WERI-Rb-1 (cell line): Measurements from ENCODE around the gene MNX1.

Experiments
- DNase-seq: peaks from one replicate; pipeline ENCODE4 v3.0.0-alpha.2; 2020
- H3K27ac ChIP-seq: fragments of 250-450 bp; sonication (Bioruptor Pico); 2 replicates; pipeline ENCODE4 v1.5.1; 2020; ENCODE audit warnings: mild to moderate bottlenecking, moderate library complexity
- H3K27me3 ChIP-seq: fragments of 250-450 bp; sonication (Bioruptor Pico); 2 replicates; pipeline ENCODE4 v1.5.1; 2021; ENCODE audit warnings: mild to moderate bottlenecking, low read depth, moderate library complexity; ENCODE audit not compliant: insufficient read depth, severe bottlenecking
- H3K36me3 ChIP-seq: fragments of 250-450 bp; sonication (Bioruptor Pico); 2 replicates; pipeline ENCODE4 v1.5.1; 2020; ENCODE audit warnings: mild to moderate bottlenecking, moderate library complexity
- H3K4me3 ChIP-seq: 2 replicates; pipeline ENCODE4 v1.5.1; 2011; ENCODE audit warnings: low read depth, mild to moderate bottlenecking, control low read depth, low read length
- H3K9me3 ChIP-seq: fragments of 250-450 bp; sonication (Bioruptor Pico); 2 replicates; pipeline ENCODE4 v1.5.1; 2021; ENCODE audit warnings: mild to moderate bottlenecking, moderate library complexity; ENCODE audit not compliant: severe bottlenecking
- CTCF ChIP-seq: IDR thresholded peaks from 2 replicates; pipeline ENCODE4 v1.5.1; 2011; ENCODE audit warnings: low read depth, mild to moderate bottlenecking, control low read depth, inconsistent platforms, low read length

The MNX1 gene

GRCh38 chr7:157021871-157022680 lies 11.6 kb upstream of the MNX1 start:
- TF ChIP-seq CTCF: no peak
- Histone ChIP-seq H3K4me3 (no peak overlapping the region), H3K27me3 (no peaks in the 10 kb centered on the region), H3K36me3 (no peaks in the 10 kb centered on the region), H3K9me3 (no peaks in the 10 kb centered on the region), H3K27ac (peak overlapping the region; percentile 69)
- DNase-seq: no peak

GRCh38 chr7:157021071-157021870 lies 10.8 kb upstream of the MNX1 start:
- Histone ChIP-seq H3K27ac (no peak overlapping the region), H3K27me3 (no peaks in the 10 kb centered on the region), H3K9me3 (no peaks in the 10 kb centered on the region), H3K4me3 (no peak overlapping the region), H3K36me3 (no peaks in the 10 kb centered on the region)
- no peak for DNase-seq
- TF ChIP-seq CTCF: no peak

- H3K36me3 ChIP-seq: no peaks in the 10 kb centered on the region
- no peaks in the 10 kb centered on the region for H3K27me3 ChIP-seq
- no peak for DNase-seq
- TF ChIP-seq CTCF: no peak
- H3K27ac ChIP-seq: no peak overlapping the region
- H3K9me3 ChIP-seq: no peaks in the 10 kb centered on the region
- no peak overlapping the region for H3K4me3 ChIP-seq
These were observed 10.1 kb upstream of the MNX1 start for GRCh38 chr7:157020514-157021070.

GRCh38 chr7:157019718-157020451 lies 9.4 kb upstream of the MNX1 start:
- TF ChIP-seq CTCF: no peak
- Histone ChIP-seq H3K27me3 (no peaks in the 10 kb centered on the region), H3K4me3 (no peak overlapping the region), H3K9me3 (no peaks in the 10 kb centered on the region), H3K27ac (no peak overlapping the region), H3K36me3 (no peaks in the 10 kb centered on the region)
- DNase-seq: no peak

- Histone ChIP-seq H3K27ac (peak overlapping the region; percentile 92), H3K9me3 (no peaks in the 10 kb centered on the region), H3K36me3 (no peaks in the 10 kb centered on the region), H3K4me3 (no peak overlapping the region), H3K27me3 (no peaks in the 10 kb centered on the region)
- DNase-seq: no peak
- TF ChIP-seq CTCF: no peak
These were observed 8.6 kb upstream of the MNX1 start for GRCh38 chr7:157018997-157019608.
